HL-60 (cell line): ENCODE measurements around the gene RSF1.

Experiments
- DNase-seq, 2 experiments: peaks; one replicate each; pipeline ENCODE4 v3.0.0-alpha.2; 2010 to 2020; ENCODE audit warnings: low read depth in 1 of 2, low spot score in 1 of 2
- H3K27ac ChIP-seq: fragments of 250-450 bp; sonication (Bioruptor Pico); replicated peaks from 2 replicates; pipeline ENCODE4 v1.5.1; 2020; ENCODE audit warnings: mild to moderate bottlenecking, moderate library complexity
- H3K27me3 ChIP-seq: fragments of 250-450 bp; sonication (Bioruptor Pico); 2 replicates; pipeline ENCODE4 v1.5.1; 2021; ENCODE audit warnings: mild to moderate bottlenecking, moderate library complexity; ENCODE audit not compliant: insufficient read depth, poor library complexity, severe bottlenecking
- H3K4me3 ChIP-seq: replicated peaks from 2 replicates; pipeline ENCODE4 v1.5.1; 2011; ENCODE audit warnings: mild to moderate bottlenecking, control low read depth, low read length; ENCODE audit not compliant: insufficient read depth
- GABPA ChIP-seq: IDR thresholded peaks from 2 replicates; pipeline ENCODE4 v1.6.1; 2012; ENCODE audit warnings: low read depth
- POLR2AphosphoS5 ChIP-seq: IDR thresholded peaks from 2 replicates; pipeline ENCODE4 v1.6.1; 2012; ENCODE audit warnings: low read depth
- SPI1 ChIP-seq: IDR thresholded peaks from 2 replicates; pipeline ENCODE4 v1.6.1; 2012; ENCODE audit warnings: low read depth, mild to moderate bottlenecking, borderline replicate concordance
- TF ChIP-seq, protein P1 (sequence below): IDR thresholded peaks from 2 replicates; pipeline ENCODE4 v1.6.1; 2012; ENCODE audit warnings: low read depth; ENCODE audit not compliant: insufficient replicate concordance
- TF ChIP-seq, protein P2 (sequence below): IDR thresholded peaks from one replicate; pipeline ENCODE4 v1.5.1; 2011; ENCODE audit warnings: low read length, control low read depth, inconsistent platforms; ENCODE audit not compliant: insufficient read depth

Gene RSF1

DNA sequence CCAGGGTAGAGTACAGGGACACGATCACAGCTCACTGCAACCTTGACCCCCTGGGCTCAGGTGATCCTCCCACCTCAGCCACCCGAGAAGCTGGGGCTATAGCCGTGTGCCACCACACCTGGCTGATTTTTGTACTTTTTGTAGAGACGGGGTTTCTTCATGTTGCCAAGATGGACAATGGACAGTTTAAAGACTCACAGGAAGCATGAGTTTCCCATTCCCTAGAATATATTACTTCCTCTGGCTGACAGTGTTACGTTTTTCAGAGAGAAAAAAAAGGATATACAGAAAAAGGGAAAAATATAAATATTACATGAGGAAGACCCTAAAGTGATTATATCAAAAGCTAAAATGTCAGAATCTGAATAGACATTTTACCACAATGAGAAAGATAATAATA lies 72.3 kb downstream of the RSF1 start:
- Histone ChIP-seq H3K27me3 (no peaks in the 10 kb centered on the region), H3K4me3 (no peak overlapping the region), H3K27ac (no peak overlapping the region)
- DNase-seq, result no peak
- TF ChIP-seq POLR2AphosphoS5, result no peak
- TF ChIP-seq, protein P1, sequence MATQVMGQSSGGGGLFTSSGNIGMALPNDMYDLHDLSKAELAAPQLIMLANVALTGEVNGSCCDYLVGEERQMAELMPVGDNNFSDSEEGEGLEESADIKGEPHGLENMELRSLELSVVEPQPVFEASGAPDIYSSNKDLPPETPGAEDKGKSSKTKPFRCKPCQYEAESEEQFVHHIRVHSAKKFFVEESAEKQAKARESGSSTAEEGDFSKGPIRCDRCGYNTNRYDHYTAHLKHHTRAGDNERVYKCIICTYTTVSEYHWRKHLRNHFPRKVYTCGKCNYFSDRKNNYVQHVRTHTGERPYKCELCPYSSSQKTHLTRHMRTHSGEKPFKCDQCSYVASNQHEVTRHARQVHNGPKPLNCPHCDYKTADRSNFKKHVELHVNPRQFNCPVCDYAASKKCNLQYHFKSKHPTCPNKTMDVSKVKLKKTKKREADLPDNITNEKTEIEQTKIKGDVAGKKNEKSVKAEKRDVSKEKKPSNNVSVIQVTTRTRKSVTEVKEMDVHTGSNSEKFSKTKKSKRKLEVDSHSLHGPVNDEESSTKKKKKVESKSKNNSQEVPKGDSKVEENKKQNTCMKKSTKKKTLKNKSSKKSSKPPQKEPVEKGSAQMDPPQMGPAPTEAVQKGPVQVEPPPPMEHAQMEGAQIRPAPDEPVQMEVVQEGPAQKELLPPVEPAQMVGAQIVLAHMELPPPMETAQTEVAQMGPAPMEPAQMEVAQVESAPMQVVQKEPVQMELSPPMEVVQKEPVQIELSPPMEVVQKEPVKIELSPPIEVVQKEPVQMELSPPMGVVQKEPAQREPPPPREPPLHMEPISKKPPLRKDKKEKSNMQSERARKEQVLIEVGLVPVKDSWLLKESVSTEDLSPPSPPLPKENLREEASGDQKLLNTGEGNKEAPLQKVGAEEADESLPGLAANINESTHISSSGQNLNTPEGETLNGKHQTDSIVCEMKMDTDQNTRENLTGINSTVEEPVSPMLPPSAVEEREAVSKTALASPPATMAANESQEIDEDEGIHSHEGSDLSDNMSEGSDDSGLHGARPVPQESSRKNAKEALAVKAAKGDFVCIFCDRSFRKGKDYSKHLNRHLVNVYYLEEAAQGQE, result no peak
- no peak for TF ChIP-seq GABPA
- TF ChIP-seq, protein P2, sequence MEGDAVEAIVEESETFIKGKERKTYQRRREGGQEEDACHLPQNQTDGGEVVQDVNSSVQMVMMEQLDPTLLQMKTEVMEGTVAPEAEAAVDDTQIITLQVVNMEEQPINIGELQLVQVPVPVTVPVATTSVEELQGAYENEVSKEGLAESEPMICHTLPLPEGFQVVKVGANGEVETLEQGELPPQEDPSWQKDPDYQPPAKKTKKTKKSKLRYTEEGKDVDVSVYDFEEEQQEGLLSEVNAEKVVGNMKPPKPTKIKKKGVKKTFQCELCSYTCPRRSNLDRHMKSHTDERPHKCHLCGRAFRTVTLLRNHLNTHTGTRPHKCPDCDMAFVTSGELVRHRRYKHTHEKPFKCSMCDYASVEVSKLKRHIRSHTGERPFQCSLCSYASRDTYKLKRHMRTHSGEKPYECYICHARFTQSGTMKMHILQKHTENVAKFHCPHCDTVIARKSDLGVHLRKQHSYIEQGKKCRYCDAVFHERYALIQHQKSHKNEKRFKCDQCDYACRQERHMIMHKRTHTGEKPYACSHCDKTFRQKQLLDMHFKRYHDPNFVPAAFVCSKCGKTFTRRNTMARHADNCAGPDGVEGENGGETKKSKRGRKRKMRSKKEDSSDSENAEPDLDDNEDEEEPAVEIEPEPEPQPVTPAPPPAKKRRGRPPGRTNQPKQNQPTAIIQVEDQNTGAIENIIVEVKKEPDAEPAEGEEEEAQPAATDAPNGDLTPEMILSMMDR, result no peak
- TF ChIP-seq SPI1, result no peak

DNA sequence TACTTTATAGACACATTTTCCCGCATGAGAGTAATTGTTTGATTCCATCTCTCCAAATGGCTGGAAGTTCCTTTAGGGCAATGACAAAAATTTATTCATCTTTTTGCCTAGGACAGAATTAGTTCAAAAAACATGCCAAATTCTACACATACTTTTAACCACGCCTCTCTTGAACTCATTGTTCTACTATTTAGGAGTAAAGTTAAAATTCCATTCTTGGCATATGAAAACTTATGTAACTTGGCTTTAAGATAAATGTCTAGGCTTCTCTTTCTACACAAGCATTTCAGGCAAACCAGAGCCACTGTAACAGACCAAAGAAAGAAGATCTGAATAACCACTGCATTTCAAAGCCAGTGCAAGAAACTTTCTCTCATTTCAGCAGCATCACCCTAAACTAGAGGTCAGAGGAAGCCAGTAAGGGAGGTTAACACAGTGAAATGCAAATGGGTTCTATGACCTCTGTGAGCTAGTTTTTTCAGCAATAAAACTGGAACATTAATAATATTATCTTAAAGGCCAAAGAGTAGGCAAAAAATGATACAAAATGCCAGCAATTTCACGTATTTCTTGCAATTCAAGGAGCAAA lies 73.0 kb downstream of the RSF1 start:
- H3K27ac ChIP-seq, result no peak overlapping the region
- no peak overlapping the region for H3K4me3 ChIP-seq
- no peaks in the 10 kb centered on the region for H3K27me3 ChIP-seq
- TF ChIP-seq GABPA (no peak), SPI1 (no peak), POLR2AphosphoS5 (no peak)
- TF ChIP-seq, protein P2, result no peak
- TF ChIP-seq, protein P1, result no peak
- DNase-seq, result no peak

DNA sequence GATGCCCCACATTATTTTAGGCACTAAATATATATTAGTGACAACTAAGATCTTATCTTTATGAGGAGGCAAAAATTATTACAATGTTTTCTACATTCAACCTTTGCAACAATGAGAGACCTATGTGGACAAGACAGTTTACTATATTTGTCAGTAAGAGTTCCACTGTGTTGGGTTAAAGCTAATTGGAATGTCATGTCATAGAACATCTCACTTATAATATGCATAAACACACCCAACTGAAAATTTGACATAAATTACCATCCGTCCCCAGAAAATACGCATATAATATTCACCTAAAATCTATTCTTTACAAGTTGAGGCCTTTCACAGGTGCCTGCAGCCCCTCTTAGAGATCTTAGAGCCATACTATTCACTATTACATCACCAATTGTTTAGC lies 84.0 kb downstream of the RSF1 start:
- no peak for DNase-seq
- Histone ChIP-seq H3K27me3 (no peaks in the 10 kb centered on the region), H3K27ac (no peak overlapping the region), H3K4me3 (no peak overlapping the region)
- TF ChIP-seq SPI1 (no peak), POLR2AphosphoS5 (no peak), GABPA (no peak)
- TF ChIP-seq, protein P1, result no peak
- TF ChIP-seq, protein P2, result no peak
